GM21390 (cell line): ENCODE results near the gene DDX31.

Experiments used
- ATAC-seq: cut with Tn5 transposase; IDR thresholded peaks from one replicate; pipeline ENCODE4 v1.9.1; 2021; ENCODE audit not compliant: unreplicated experiment

The DDX31 gene

DNA sequence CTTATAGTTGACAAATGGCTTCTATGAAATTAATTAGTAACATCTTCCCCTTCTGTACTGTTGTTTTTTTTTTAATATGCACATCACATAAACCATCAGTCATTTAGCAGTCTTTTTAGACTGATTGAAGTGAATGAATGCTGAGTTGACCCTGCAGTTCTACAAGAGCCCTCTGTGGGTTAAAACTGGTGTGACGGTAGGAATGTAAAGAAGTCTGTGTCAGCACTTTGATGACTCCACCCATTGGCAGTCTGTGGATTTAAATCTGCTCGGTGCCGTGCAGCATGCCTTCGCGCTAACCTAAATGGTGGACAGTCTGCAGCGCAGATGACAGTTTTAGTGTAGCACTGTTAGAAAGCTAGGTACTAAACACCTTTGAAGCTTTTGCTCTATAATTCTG lies 3.6 kb upstream of the DDX31 start:
- ATAC-seq: no peak

DNA sequence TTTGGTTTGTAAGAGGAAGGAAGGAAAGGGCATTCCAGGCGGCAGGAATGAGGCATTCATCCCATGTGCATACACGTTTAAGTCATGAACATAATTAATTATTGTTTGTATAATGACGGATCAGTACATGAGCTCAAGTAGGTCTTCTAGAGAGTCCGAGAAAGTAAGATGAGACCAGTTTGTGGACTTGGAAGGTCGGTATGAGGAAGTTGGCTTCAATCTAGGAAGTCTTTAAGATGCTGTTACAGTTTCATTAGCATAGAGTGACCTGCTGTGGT lies 2.6 kb upstream of the DDX31 start:
- no peak for ATAC-seq

DNA sequence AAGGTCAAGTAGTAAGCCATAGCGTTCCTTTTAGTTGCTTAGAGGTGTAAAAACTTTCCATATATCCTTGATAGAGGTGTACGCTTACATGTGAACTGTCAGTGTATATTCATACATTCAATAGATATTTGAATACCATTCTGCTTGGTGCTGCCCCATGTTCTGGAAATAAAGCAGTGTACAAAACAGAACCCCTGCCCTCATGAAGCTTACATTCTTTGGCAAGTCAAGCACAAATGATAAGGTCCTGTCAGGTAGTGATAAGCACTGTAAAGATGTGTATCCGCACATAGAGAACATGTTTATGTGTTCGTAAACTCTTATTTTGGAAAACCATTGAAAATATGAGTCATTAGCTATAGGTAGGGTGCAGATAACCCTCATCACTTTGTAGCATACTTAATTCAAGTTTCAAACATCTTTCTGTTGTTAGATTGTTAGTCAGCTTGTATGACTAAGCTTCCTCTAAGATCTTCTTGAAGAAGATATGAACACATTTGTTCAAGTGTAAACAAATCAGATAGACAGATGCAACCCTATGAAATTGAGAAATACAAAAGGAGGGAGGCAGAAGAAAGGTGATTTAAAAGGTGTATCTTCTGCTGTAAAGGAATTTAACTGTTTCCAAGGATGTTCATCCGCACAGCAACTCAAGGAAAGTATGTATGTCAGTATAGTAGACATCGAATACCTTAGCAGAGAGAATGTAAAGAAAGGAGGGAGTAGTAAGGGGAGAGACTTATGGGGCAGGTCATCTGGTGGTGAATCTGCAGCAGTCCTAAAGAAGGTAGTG lies 2.0 kb upstream of the DDX31 start:
- ATAC-seq: no peak

- ATAC-seq: peak; percentile 49
Observed at GRCh38 chr9:132670457-132671391, 941 bp upstream of the DDX31 start, which contains the start of gene GTF3C4. Gene GTF3C4 (plus strand): TSS chr9:132670464. CDS start chr9:132670599, 135 bp downstream.

DNA sequence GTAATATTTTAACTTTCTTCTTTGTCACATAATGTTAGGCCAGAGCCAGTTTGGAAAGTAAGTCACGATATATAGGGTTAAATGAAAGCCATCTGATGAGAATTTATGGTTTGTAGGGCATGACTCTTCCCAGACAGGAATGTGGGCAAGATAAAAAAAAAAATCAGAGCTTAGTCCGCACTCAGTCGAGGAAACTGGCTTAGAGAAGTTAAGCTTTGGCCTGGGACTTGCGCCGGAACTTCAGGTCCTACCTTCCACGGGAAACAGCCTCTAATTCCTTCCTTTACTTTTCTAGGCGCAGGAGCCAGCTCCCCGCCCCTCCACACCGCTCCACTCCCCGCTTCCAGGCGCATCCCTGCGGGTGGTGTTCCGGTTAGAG lies 475 bp downstream of the DDX31 start:
- no peak for ATAC-seq

- ATAC-seq: no peak
Observed at GRCh38 chr9:132663851-132664250, 5.9 kb downstream of the DDX31 start.

- ATAC-seq: no peak
Observed at GRCh38 chr9:132663117-132663516, 6.7 kb downstream of the DDX31 start.

GRCh38 chr9:132662152-132662945 lies 7.4 kb downstream of the DDX31 start:
- no peak for ATAC-seq

DNA sequence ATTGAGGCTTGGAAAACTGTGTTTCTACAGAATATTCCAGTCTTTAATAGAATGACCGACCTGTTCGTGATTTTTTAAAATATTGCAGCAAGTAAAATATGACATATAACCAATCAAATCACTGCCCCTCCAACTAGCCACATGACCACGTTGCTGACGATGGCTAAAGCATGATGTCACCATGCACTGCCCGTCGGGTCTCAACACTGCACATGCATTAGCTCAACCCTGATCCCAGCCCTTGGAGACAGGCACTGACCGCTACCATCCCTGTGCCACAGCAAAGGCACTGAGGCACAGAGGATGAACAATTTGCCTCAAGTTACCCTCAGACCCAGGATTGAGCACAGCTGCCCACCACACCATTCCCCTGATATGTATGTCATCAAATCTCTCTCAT lies 13.5 kb downstream of the DDX31 start:
- no peak for ATAC-seq

DNA sequence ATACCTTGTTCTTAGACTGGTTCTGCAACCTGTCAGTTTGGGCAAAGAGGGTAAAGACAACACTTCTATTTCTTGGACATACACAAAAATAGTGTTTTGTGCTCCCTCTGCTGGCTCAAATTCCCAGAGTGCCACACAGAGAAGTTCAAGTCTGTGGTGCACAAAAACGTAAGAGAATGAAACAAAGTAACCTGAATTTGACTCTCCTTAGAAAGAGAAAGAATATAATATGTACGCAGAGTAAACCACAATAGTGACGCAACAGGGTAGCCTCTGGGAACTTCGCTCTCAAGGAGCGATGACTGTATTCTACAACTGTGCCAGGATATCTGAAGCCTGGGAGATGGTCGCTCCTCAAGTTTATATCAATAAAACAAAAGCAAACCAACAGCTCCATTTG lies 18.5 kb downstream of the DDX31 start:
- no peak for ATAC-seq

- no peak for ATAC-seq
Observed at GRCh38 chr9:132648685-132649084, 21.1 kb downstream of the DDX31 start.

DNA sequence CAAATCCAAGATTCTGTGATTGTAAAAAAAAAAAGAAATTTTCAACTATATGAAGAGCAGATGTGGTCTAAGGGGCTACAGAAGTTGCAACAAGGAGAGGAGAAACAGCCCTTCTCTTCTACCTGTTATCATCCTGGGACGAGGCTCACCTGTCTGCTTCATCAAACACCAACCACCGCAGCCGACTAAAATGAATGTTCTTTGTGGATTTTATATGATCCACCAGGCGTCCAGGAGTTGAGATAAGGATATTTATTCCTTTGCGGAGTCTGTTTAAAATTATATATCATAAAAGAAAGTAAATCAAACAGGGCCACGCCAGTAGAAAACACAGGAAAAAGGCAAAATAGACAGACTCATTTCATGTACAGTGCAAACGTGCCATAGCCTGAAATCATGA lies 21.5 kb downstream of the DDX31 start:
- no peak for ATAC-seq

GRCh38 chr9:132647806-132648205 lies 22.0 kb downstream of the DDX31 start:
- no peak for ATAC-seq

DNA sequence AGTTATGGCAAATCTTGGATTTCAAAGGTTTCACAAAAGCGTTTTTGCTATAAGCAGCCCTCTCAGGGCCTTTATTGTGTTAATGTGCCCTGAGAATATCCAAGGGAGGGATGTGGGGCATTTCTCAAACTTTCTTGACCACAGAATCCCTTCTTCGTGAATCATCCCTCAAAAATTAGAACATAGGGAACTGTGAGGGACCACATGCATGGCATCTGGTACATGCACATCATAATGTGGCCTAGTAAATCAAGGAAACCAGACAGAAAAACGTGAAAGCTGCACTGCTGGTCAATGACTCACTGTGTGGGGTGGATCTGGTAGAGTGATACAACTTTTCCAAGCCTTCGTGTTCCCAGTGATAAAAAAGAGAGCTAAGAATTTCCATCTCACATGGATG lies 22.4 kb downstream of the DDX31 start:
- ATAC-seq: no peak

DNA sequence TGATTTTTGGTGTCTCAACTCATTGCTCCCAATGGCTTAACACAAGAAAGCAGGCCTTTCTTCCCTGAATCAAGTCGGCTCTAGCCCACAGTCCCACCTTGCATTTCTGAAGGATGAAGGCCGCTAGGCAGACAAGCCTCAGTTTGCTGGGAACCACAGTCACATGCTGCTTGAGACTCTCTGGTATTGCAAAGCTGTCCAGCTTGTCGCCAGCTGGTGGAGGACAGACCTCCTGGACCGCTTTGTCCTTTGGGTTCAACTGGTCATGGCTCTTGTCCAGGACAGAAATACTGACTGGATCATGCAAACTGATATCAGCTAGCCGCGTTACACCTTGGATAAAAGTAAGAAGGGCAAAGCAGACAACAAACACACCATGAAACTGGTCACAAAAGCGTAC lies 23.1 kb downstream of the DDX31 start:
- no peak for ATAC-seq

GRCh38 chr9:132645711-132646110 lies 24.1 kb downstream of the DDX31 start:
- ATAC-seq: no peak

DNA sequence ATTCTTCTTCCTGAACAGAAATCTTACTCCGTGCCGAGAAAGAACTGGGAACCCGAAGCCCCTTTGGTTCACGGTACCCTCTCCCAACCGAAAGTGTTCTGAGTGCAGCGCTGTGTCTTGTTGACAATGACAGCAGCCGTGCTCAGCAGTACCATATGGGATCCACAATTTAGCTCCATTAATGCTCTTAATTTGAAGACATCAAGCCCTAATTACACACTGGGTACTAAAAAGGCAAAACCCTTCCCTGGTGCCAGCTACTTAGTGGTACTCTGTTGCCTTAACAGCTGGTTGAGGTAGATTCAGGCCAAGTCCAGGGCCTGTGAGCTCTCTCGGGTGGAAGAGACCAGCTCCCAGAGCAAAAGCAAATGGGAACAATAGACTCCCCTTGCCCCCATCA lies 24.5 kb downstream of the DDX31 start:
- ATAC-seq: no peak

- no peak for ATAC-seq
Observed at GRCh38 chr9:132644251-132644650, 25.5 kb downstream of the DDX31 start.

DNA sequence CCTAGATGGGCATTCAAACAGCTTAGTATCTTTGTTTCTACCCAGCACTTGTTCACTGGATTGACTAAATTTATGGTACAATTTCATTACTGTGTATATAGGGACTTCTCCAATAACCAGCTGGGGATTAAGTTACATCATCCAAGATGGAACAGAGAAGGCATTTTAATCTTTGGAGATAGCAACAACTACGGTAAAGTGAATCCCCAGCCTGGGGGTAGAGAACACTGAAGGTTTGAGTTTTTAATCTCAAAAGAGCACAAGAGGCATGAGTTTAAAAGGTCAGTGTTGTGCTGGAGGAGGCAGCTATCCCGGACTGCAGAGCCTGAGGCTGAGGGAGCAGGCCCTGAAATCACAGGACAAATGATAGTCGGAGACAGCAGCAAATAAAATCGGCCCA lies 28.6 kb downstream of the DDX31 start:
- ATAC-seq: no peak

GRCh38 chr9:132639322-132639721 lies 30.5 kb downstream of the DDX31 start:
- ATAC-seq: no peak

- no peak for ATAC-seq
Observed at GRCh38 chr9:132638240-132638639, 31.5 kb downstream of the DDX31 start.

- ATAC-seq: no peak
Observed at GRCh38 chr9:132637801-132638200, 32.0 kb downstream of the DDX31 start.
